ENCODE data around the gene COL5A1.

The COL5A1 gene

DNA sequence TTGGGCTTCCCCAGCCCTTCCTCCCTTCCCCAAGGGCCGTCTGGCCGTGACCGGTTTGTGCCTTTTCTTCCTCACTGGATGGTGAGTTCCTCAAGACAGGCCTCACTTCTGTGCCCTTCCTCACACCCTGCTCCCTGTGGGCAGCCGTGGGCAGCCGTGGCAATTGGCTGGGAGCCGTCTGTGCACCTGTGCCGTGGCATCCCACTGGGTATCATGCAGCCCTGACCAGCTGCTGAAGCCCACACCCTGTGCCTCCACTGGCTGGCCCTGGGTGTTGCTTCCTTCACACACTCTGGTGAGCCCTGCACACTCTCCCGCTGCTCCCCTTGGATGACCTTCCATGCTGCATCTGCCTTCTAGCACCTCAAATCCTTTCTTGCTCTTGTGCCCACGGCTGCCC, 100.2 kb downstream of the COL5A1 start:
- Histone ChIP-seq H3K27me3 (ENCODE audit: low read depth, low read length) (no peaks in the 10 kb centered on the region), H3K27ac (ENCODE audit: low read length) (no peak overlapping the region), H4K20me1 (ENCODE audit: insufficient read depth, low read length) (no peaks in the 10 kb centered on the region), H3K79me2 (ENCODE audit: low read length) (no peaks in the 10 kb centered on the region), H3K36me3 (replicated peaks; ENCODE audit: low read depth, low read length) (no peaks in the 10 kb centered on the region), H3K9ac (ENCODE audit: low read length) (no peak overlapping the region), H3K4me2 (ENCODE audit: low read length) (no peak overlapping the region), H3K9me3 (ENCODE audit: insufficient read depth, low read length) (no peaks in the 10 kb centered on the region), H3K4me1 (ENCODE audit: low read length) (no peaks in the 10 kb centered on the region), H2AFZ (ENCODE audit: low read depth, low read length) (no peak overlapping the region), H3K4me3 (ENCODE audit: low read length) (no peak overlapping the region)
- TF ChIP-seq EZH2phosphoT487 (IDR thresholded peaks at IDR 0.05; ENCODE audit: low read depth) = no peak
- TF ChIP-seq, protein P1, sequence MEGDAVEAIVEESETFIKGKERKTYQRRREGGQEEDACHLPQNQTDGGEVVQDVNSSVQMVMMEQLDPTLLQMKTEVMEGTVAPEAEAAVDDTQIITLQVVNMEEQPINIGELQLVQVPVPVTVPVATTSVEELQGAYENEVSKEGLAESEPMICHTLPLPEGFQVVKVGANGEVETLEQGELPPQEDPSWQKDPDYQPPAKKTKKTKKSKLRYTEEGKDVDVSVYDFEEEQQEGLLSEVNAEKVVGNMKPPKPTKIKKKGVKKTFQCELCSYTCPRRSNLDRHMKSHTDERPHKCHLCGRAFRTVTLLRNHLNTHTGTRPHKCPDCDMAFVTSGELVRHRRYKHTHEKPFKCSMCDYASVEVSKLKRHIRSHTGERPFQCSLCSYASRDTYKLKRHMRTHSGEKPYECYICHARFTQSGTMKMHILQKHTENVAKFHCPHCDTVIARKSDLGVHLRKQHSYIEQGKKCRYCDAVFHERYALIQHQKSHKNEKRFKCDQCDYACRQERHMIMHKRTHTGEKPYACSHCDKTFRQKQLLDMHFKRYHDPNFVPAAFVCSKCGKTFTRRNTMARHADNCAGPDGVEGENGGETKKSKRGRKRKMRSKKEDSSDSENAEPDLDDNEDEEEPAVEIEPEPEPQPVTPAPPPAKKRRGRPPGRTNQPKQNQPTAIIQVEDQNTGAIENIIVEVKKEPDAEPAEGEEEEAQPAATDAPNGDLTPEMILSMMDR (IDR thresholded peaks at IDR 0.05; ENCODE audit: low read depth, low read length) = no peak

GRCh38 chr9:134742822-134743535, 101.4 kb downstream of the COL5A1 start:
- Histone ChIP-seq H3K4me1 (ENCODE audit: low read length) (no peaks in the 10 kb centered on the region), H4K20me1 (ENCODE audit: insufficient read depth, low read length) (no peaks in the 10 kb centered on the region), H3K36me3 (replicated peaks; ENCODE audit: low read depth, low read length) (no peaks in the 10 kb centered on the region)

DNA sequence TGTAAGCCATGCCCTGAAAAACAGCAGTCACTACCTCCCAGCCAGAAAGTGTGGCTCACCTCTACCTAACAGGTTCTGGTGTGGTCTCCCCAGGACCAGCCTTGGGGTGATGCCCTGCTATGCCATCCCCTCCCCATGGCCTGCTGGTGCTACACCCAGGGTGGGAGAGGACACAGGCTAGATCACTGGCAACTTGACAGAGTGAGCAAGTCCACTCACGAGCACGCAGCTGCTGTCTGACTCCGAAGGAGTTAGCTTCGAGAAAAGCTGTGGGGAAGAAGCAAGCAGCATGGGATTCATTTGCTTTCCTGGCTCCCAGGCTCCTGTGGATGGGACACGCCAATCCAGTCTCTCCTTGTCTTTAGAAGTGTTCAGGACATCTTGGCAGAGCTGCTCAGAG, 102.2 kb downstream of the COL5A1 start:
- Histone ChIP-seq H2AFZ (ENCODE audit: low read depth, low read length) (no peak overlapping the region), H3K9me3 (ENCODE audit: insufficient read depth, low read length) (no peaks in the 10 kb centered on the region), H3K4me2 (ENCODE audit: low read length) (no peak overlapping the region), H3K9ac (ENCODE audit: low read length) (no peak overlapping the region), H3K4me3 (ENCODE audit: low read length) (no peak overlapping the region), H3K36me3 (replicated peaks; ENCODE audit: low read depth, low read length) (no peaks in the 10 kb centered on the region), H3K27ac (ENCODE audit: low read length) (no peak overlapping the region), H3K79me2 (ENCODE audit: low read length) (no peaks in the 10 kb centered on the region), H3K4me1 (ENCODE audit: low read length) (no peaks in the 10 kb centered on the region), H3K27me3 (ENCODE audit: low read depth, low read length) (no peaks in the 10 kb centered on the region), H4K20me1 (ENCODE audit: insufficient read depth, low read length) (no peaks in the 10 kb centered on the region)
- TF ChIP-seq, protein P1 (IDR thresholded peaks at IDR 0.05; ENCODE audit: low read depth, low read length) = no peak
- TF ChIP-seq EZH2phosphoT487 (IDR thresholded peaks at IDR 0.05; ENCODE audit: low read depth) = no peak

More at GRCh38 chr9:134742822-134743535, 101.4 kb downstream of the COL5A1 start:
- H3K9ac ChIP-seq (ENCODE audit: low read length) = no peak overlapping the region
- H3K27me3 ChIP-seq (ENCODE audit: low read depth, low read length) = no peaks in the 10 kb centered on the region
- no peaks in the 10 kb centered on the region for H3K79me2 ChIP-seq (ENCODE audit: low read length)
- no peaks in the 10 kb centered on the region for H3K9me3 ChIP-seq (ENCODE audit: insufficient read depth, low read length)
- no peak overlapping the region for H2AFZ ChIP-seq (ENCODE audit: low read depth, low read length)
- H3K4me3 ChIP-seq (ENCODE audit: low read length) = no peak overlapping the region
- H3K4me2 ChIP-seq (ENCODE audit: low read length) = no peak overlapping the region
- TF ChIP-seq, protein P1 (IDR thresholded peaks at IDR 0.05; ENCODE audit: low read depth, low read length) = no peak
- TF ChIP-seq EZH2phosphoT487 (IDR thresholded peaks at IDR 0.05; ENCODE audit: low read depth) = no peak
- no peak overlapping the region for H3K27ac ChIP-seq (ENCODE audit: low read length)

GRCh38 chr9:134744385-134745295, 103.0 kb downstream of the COL5A1 start:
- no peak overlapping the region for H3K9ac ChIP-seq (ENCODE audit: low read length)
- no peaks in the 10 kb centered on the region for H3K9me3 ChIP-seq (ENCODE audit: insufficient read depth, low read length)
- H3K4me2 ChIP-seq (ENCODE audit: low read length) = no peak overlapping the region
- H3K79me2 ChIP-seq (ENCODE audit: low read length) = no peaks in the 10 kb centered on the region
- no peak overlapping the region for H3K27ac ChIP-seq (ENCODE audit: low read length)
- H2AFZ ChIP-seq (ENCODE audit: low read depth, low read length) = no peak overlapping the region
- TF ChIP-seq, protein P1 (IDR thresholded peaks at IDR 0.05; ENCODE audit: low read depth, low read length) = no peak
- TF ChIP-seq EZH2phosphoT487 (IDR thresholded peaks at IDR 0.05; ENCODE audit: low read depth) = no peak
- no peaks in the 10 kb centered on the region for H3K27me3 ChIP-seq (ENCODE audit: low read depth, low read length)
- H3K4me3 ChIP-seq (ENCODE audit: low read length) = no peak overlapping the region
- no peaks in the 10 kb centered on the region for H4K20me1 ChIP-seq (ENCODE audit: insufficient read depth, low read length)
- H3K36me3 ChIP-seq (replicated peaks; ENCODE audit: low read depth, low read length) = no peaks in the 10 kb centered on the region
- H3K4me1 ChIP-seq (ENCODE audit: low read length) = no peaks in the 10 kb centered on the region
